ENCODE data around the gene KCNH6.

DNA sequence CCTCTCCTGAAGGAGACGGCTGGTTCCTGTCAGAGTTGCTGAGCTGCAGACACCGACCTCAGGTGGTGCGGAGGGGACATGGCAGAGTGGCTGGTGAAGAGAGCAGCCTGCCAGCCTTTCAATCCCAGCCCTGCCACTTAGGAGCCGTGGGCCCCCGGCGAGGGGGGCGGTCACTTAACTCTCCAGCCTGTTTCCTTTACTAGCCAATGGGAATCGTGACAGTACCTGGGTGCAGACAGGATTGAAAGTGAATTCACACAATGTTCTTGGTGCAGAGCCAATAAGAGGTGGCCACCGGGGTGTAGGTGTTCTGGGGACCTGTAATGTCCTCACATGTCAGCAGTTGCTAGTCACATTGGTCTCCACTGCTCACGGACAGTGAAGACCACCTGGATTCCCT is 32.8 kb upstream of the KCNH6 start:
- TF ChIP-seq, protein P1, sequence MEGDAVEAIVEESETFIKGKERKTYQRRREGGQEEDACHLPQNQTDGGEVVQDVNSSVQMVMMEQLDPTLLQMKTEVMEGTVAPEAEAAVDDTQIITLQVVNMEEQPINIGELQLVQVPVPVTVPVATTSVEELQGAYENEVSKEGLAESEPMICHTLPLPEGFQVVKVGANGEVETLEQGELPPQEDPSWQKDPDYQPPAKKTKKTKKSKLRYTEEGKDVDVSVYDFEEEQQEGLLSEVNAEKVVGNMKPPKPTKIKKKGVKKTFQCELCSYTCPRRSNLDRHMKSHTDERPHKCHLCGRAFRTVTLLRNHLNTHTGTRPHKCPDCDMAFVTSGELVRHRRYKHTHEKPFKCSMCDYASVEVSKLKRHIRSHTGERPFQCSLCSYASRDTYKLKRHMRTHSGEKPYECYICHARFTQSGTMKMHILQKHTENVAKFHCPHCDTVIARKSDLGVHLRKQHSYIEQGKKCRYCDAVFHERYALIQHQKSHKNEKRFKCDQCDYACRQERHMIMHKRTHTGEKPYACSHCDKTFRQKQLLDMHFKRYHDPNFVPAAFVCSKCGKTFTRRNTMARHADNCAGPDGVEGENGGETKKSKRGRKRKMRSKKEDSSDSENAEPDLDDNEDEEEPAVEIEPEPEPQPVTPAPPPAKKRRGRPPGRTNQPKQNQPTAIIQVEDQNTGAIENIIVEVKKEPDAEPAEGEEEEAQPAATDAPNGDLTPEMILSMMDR (IDR thresholded peaks at IDR 0.05; ENCODE audit: low read length): no peak
- TF ChIP-seq EZH2 (optimal IDR thresholded peaks at IDR 0.05; ENCODE audit: low read depth, low read length): no peak
